Omental fat pad (tissue), 4 donors: ENCODE results near the gene FAM149B1. TPM values are rescaled to one million over a fixed set of nuclear protein-coding genes. Genes with fewer than 3 reads are reported as not detected.

Experiments used
- ATAC-seq: fragments of 150-250 bp; one replicate; pipeline ENCODE4 v1.9.1; 2016; ENCODE audit warnings: mild to moderate bottlenecking, moderate library complexity; ENCODE audit not compliant: low FRiP score
- DNase-seq: peaks from one replicate; pipeline ENCODE4 v3.0.0-alpha.2; 2019; ENCODE audit warnings: low spot score
- CTCF ChIP-seq, 3 donors: fragments of 450-650 bp; IDR thresholded peaks; one replicate each; pipeline ENCODE4 v1.5.1; 2016 to 2017; ENCODE audit warnings: antibody characterized with exemption in 3 of 3, mild to moderate bottlenecking in 3 of 3, moderate library complexity in 2 of 3
- total RNA-seq, 4 donors: library from RNA; depleted of rRNA; stranded (reverse); fragments of >200 nt; gene quantifications; one replicate each; pipeline ENCODE4 v1.1.0, GENCODE V29; 2016

FAM149B1 gene
- total RNA-seq, 4 donors from 2014 or later: 14.2 to 20.0 (median 16.6) TPM

- no peak for TF ChIP-seq CTCF (IDR thresholded peaks at IDR 0.05)
- DNase-seq (no peak), ATAC-seq (no peak)
Observed at GRCh38 chr10:73244866-73245477, 77.1 kb downstream of the FAM149B1 start.

- TF ChIP-seq CTCF (IDR thresholded peaks at IDR 0.05): no peak
- ATAC-seq: no peak
- DNase-seq: no peak
Observed at GRCh38 chr10:73246322-73246645, 78.4 kb downstream of the FAM149B1 start.

- DNase-seq: peak; percentile 99
- TF ChIP-seq CTCF (IDR thresholded peaks at IDR 0.05): no peak
- peak; percentile 97 for ATAC-seq
Observed at GRCh38 chr10:73246646-73247508, 79.0 kb downstream of the FAM149B1 start, which contains the start of gene DNAJC9. Gene DNAJC9, minus strand, starts transcription at chr10:73247255. Its CDS starts 66 bp downstream, at chr10:73247189.

- no peak for ATAC-seq
- TF ChIP-seq CTCF (IDR thresholded peaks at IDR 0.05): no peak
- DNase-seq: no peak
Observed at GRCh38 chr10:73247509-73248258, 79.8 kb downstream of the FAM149B1 start.

- no peak for TF ChIP-seq CTCF (IDR thresholded peaks at IDR 0.05)
- DNase-seq (no peak), ATAC-seq (no peak)
Observed at GRCh38 chr10:73248259-73248724, 80.4 kb downstream of the FAM149B1 start.

GRCh38 chr10:73251683-73252444 lies 83.9 kb downstream of the FAM149B1 start:
- TF ChIP-seq CTCF (IDR thresholded peaks at IDR 0.05): no peak
- no peak for DNase-seq

More at GRCh38 chr10:73251683-73252444, 83.9 kb downstream of the FAM149B1 start:
- ATAC-seq: peak; percentile 83
